AG09319 (cell line): ENCODE data around the gene LSAMP.

Experiments
- DNase-seq: peaks from one replicate; pipeline ENCODE4 v3.0.0-alpha.2; 2010; ENCODE audit warnings: low read depth; ENCODE audit errors: extremely low read depth
- TF ChIP-seq, protein P1 (sequence below): IDR thresholded peaks from 2 replicates; pipeline ENCODE4 v1.5.1; 2011; ENCODE audit warnings: low read depth, mild to moderate bottlenecking, inconsistent platforms, low read length, moderate library complexity

The LSAMP gene

DNA sequence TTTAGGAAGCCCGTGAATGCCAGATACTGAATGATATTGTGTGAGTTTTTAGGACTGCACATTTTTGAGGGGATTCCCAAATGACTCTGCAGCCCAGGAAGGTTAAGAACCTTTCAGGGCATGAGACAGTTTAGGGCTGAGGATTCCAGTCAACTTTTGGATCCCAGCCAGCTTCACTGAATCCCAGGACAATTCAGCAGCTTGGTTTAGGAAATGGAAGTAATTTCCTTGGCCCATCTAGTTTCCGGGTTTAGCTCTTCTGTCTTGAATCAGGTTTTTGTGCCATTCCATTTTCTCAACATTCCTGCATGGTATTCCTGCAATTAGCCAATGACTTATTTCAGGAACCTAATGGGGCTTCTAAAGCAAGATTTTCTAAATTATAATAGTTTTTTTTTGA lies 253.9 kb downstream of the LSAMP start:
- no peak for DNase-seq
- TF ChIP-seq, protein P1, sequence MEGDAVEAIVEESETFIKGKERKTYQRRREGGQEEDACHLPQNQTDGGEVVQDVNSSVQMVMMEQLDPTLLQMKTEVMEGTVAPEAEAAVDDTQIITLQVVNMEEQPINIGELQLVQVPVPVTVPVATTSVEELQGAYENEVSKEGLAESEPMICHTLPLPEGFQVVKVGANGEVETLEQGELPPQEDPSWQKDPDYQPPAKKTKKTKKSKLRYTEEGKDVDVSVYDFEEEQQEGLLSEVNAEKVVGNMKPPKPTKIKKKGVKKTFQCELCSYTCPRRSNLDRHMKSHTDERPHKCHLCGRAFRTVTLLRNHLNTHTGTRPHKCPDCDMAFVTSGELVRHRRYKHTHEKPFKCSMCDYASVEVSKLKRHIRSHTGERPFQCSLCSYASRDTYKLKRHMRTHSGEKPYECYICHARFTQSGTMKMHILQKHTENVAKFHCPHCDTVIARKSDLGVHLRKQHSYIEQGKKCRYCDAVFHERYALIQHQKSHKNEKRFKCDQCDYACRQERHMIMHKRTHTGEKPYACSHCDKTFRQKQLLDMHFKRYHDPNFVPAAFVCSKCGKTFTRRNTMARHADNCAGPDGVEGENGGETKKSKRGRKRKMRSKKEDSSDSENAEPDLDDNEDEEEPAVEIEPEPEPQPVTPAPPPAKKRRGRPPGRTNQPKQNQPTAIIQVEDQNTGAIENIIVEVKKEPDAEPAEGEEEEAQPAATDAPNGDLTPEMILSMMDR = no peak

DNA sequence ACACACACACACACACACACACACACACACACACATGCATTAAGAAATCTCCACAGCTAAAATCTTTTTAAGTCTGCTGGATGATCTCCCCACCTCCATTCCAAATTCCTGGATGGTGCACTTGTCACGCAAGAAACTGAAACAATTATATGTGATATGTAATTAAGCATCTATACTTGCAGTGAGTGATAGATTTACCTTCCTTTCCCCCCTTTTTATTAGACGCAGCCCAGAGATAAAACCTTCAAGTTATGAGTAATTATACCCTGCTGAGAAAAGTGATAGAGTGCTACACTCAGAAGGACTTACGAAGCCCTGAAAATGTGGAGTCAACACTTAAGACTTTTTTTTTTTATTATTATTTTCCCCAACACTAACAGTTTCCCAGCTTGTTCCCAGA lies 255.2 kb downstream of the LSAMP start:
- no peak for DNase-seq
- TF ChIP-seq, protein P1 = no peak

DNA sequence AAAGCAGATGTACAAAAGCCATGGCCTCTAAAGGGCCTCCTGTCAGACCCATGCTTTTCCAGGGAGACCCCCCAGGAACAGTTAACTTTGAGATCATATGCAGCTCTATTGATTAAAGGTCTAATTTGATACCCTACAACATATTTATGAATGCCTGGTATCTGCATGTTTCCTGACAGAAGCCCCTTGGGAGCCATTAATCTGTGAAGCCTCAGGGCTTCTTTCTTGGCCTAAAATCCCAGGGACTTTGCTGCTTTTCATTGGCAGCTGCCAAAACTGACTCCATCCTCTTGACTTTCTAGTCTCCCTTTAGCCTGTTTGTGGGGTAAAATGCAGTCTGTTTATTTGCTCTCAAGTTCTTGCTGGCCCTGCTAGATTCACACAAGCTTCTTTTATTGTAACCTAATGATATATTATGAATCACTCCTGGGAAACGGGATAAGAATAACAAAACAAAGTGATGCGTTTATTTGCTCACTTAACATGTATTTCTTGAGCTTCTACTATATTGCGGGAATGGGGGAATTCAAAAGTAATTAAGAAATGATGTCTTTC lies 257.0 kb downstream of the LSAMP start:
- no peak for DNase-seq
- TF ChIP-seq, protein P1 = no peak

DNA sequence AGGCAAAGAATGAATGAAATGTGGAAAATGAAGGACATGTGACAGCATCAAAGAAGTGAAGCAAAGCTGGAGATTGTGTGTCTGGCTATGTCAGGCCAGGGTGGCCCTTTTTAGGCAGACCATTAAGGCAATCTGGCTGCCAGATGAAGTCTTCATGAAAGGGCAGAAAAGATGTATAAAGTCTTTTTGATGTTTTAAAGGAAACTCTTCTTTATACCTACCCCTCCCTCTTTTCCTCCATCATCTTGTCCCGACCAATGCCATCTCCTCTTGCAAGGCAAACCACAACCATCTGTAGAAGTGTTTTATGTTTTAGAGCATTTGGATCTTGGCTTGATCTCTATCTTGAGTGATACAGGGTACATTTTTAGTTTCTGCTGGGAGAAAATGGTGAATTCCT lies 259.2 kb downstream of the LSAMP start:
- DNase-seq = no peak
- TF ChIP-seq, protein P1 = no peak

DNA sequence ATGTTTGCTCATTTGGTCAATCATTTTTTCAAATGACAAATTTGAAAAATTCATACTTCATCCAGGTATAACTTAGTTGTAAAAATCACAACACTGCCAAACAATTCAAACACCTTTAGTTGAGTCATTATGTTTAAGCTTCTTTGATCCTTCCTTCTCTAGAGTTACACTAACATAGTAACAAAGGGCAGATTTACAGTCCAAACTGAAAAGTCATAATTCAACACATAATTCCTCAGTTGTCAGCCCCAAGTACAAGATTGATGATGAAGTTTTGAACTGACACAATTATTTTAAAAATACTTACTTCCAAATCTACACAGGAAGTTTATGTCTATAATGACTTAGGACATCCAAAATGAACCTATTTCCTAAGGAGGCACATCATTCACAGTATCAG lies 264.1 kb downstream of the LSAMP start:
- TF ChIP-seq, protein P1 = no peak
- no peak for DNase-seq

DNA sequence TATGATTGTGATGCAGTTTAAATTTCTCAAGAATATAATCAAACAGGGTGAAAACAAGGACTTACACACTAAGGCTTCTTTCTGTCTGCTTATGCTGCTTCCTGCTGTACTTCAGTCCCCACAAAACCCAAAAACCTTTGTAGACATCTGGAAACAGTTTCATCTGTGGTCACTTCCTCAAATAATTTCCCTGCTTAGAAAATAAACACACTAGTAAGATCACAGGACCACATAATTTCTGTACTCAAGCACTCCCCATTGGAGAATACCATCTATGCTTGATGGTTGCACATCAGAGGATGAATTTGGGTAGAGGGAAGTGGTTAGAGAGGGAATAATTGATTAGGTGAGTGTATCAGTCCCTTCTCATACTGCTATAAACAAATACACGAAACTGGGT lies 266.2 kb downstream of the LSAMP start:
- peak; percentile 63 for DNase-seq
- TF ChIP-seq, protein P1 = no peak

DNA sequence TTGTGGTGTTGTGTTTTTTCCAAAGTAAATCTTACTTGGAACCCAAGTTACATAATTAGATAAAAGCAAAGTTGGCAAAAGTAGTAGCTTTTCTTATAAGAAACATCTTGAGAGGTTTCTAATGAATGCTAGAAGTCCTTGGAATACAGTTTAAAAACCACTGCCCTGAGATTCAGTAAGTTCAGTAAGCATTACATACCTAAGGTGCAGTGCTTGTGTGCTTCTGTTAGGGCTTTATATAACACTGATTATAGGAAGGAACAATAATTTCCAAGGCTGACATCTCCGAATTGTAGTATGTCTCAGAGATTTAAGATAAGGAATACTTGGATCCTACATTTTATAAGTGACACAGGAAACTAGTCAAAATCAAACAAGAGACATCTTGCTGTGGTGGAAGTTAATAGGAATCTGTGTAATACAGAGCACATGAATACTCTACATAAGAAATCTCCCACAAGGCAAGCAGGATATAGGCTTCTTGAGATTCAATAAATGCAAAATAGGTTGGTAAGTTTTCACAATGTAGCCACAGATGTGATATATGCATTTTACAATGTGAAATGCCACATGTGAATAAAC lies 268.2 kb downstream of the LSAMP start:
- DNase-seq = no peak

More for the DNA sequence above, 268.2 kb downstream of the LSAMP start:
- TF ChIP-seq, protein P1 = no peak
